Tibial artery (tissue), 4 donors: ENCODE data around the gene TRIM9.

Experiments used
- DNase-seq, 2 donors: peaks; one replicate each; pipeline ENCODE4 v3.0.0-alpha.2; 2019
- H3K27ac ChIP-seq, 2 donors: fragments of 200-600 bp; sonication (generic) in 1 of 2; 1 replicate in 1 of 2; 2 replicates in 1 of 2; pipeline ENCODE4 v1.5.1; 2018 to 2019; ENCODE audit warnings: mild to moderate bottlenecking in 1 of 2
- H3K27me3 ChIP-seq, 2 donors: fragments of 200-600 bp; sonication (generic) in 1 of 2; one replicate each; pipeline versions ENCODE4 v1.5.1 to v1.6.0; 2016 to 2019
- H3K36me3 ChIP-seq, 3 donors: fragments of 200-600 bp; sonication (generic) in 2 of 3; one replicate each; pipeline ENCODE4 v1.5.1; 2016 to 2019; ENCODE audit warnings: mild to moderate bottlenecking in 2 of 3
- H3K4me1 ChIP-seq, 4 donors: fragments of 200-600 bp; sonication (generic) in 2 of 4; 1 replicate in 3 of 4; 2 replicates in 1 of 4; pipeline ENCODE4 v1.5.1; 2016 to 2019
- H3K4me3 ChIP-seq, 2 donors: fragments of 200-600 bp; sonication (generic) in 1 of 2; 1 replicate in 1 of 2; 2 replicates in 1 of 2; pipeline ENCODE4 v1.5.1; 2018 to 2019; ENCODE audit warnings: mild to moderate bottlenecking in 2 of 2
- H3K9me3 ChIP-seq, 3 donors: fragments of 200-600 bp; sonication (generic) in 1 of 3; one replicate each; pipeline ENCODE4 v1.5.1; 2016 to 2019
- intact Hi-C: fragments of 100-400 bp; cut with DNase I; formaldehyde crosslinking; loops from one replicate; pipeline ENCODE4 v1.15.0; 2023; ENCODE audit warnings: low total_unique reads
- TF ChIP-seq, protein P1 (sequence below), 2 experiments: fragments of 200-600 bp in 1 of 2; fragments of 450-650 bp in 1 of 2; IDR thresholded peaks; one replicate each; pipeline ENCODE4 v1.5.1; 2017 to 2019; ENCODE audit warnings: antibody characterized with exemption in 2 of 2, mild to moderate bottlenecking in 1 of 2, moderate library complexity in 1 of 2

TRIM9 gene

GRCh38 chr14:51081712-51082111 lies 13.2 kb downstream of the TRIM9 start:
- TF ChIP-seq, protein P1, sequence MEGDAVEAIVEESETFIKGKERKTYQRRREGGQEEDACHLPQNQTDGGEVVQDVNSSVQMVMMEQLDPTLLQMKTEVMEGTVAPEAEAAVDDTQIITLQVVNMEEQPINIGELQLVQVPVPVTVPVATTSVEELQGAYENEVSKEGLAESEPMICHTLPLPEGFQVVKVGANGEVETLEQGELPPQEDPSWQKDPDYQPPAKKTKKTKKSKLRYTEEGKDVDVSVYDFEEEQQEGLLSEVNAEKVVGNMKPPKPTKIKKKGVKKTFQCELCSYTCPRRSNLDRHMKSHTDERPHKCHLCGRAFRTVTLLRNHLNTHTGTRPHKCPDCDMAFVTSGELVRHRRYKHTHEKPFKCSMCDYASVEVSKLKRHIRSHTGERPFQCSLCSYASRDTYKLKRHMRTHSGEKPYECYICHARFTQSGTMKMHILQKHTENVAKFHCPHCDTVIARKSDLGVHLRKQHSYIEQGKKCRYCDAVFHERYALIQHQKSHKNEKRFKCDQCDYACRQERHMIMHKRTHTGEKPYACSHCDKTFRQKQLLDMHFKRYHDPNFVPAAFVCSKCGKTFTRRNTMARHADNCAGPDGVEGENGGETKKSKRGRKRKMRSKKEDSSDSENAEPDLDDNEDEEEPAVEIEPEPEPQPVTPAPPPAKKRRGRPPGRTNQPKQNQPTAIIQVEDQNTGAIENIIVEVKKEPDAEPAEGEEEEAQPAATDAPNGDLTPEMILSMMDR (IDR thresholded peaks at IDR 0.05), result no peak
- Histone ChIP-seq H3K9me3 (no peaks in the 10 kb centered on the region), H3K4me3 (no peak overlapping the region), H3K27me3 (no peaks in the 10 kb centered on the region), H3K4me1 (peaks cover 0 to 4% (median 0%) of the 10 kb centered on the region in 4 donors), H3K27ac (no peak overlapping the region), H3K36me3 (no peaks in the 10 kb centered on the region)
- intact Hi-C loops, result no loop called here
- DNase-seq, result no peak

DNA sequence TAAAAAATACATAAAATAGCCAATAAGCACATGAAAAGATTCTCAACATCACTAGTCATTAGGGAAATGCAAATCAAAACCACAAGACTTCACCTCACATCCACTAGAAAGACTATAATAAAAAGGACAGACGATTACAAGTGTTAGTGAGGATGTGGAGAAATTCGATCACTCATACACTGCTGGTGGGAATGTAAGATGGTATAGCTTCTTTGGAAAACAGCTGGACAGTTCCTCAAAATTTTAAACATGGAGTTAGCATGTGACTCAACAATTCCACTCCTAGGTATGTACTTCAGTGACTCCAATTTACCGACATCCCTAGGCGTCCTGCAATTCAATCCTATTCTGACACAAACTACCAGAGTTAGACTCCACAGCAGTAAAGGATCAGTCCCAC lies 13.7 kb downstream of the TRIM9 start:
- TF ChIP-seq, protein P1 (IDR thresholded peaks at IDR 0.05), result no peak
- no peak overlapping the region for H3K27ac ChIP-seq
- DNase-seq, result no peak
- no peaks in the 10 kb centered on the region for H3K27me3 ChIP-seq
- H3K4me3 ChIP-seq, result no peak overlapping the region
- H3K4me1 ChIP-seq, result peaks cover 0 to 4% (median 0%) of the 10 kb centered on the region in 4 donors
- no peaks in the 10 kb centered on the region for H3K9me3 ChIP-seq
- intact Hi-C loops, result no loop called here
- H3K36me3 ChIP-seq, result no peaks in the 10 kb centered on the region

DNA sequence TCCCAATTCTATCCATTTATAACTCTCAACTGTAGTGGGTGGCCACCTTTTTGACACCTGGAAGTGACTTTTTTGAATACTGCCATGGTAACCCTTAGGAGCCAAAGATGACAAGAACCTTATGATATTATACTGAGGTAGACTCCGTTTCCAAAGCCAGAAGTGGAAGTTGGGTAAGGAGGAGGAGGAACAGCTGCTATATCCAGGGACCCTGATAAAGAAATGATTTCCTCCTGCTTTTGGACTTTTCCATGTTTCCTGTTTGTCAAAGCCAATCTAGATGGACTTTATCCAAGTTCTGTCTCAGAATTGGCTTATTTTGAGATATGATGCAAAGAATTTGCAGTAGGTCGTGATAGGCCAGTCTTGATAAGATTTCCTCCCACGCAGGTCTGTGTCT lies 14.3 kb downstream of the TRIM9 start:
- intact Hi-C loops, result no loop called here
- Histone ChIP-seq H3K9me3 (no peaks in the 10 kb centered on the region), H3K27ac (no peak overlapping the region), H3K4me3 (no peak overlapping the region), H3K27me3 (no peaks in the 10 kb centered on the region), H3K4me1 (peaks cover 0 to 4% (median 0%) of the 10 kb centered on the region in 4 donors), H3K36me3 (no peaks in the 10 kb centered on the region)
- no peak for DNase-seq
- TF ChIP-seq, protein P1 (IDR thresholded peaks at IDR 0.05), result no peak

DNA sequence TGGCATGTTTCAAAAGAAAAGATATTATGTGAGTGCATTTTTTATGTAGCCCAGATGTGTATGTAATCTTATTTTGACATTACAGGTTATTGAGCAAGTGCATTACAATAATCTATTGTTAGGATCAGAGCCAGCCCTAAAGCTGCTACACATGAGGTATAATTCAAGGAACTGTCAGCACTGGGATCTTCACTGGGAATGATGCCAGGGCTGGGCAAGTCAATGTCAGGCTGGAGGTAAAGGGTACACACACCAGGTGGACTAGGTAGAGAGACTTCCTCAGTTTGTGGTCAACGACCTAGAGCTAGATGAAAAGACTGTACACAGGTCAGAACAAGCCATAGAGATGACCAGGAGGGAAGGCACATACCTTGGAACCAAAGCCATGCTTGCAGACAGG lies 15.4 kb downstream of the TRIM9 start:
- H3K27ac ChIP-seq, result no peak overlapping the region
- intact Hi-C loops, result no loop called here
- H3K27me3 ChIP-seq, result no peaks in the 10 kb centered on the region
- DNase-seq, result no peak
- no peaks in the 10 kb centered on the region for H3K36me3 ChIP-seq
- H3K9me3 ChIP-seq, result no peaks in the 10 kb centered on the region
- TF ChIP-seq, protein P1 (IDR thresholded peaks at IDR 0.05), result no peak
- H3K4me3 ChIP-seq, result no peak overlapping the region
- peaks cover 0 to 4% (median 0%) of the 10 kb centered on the region in 4 donors for H3K4me1 ChIP-seq

DNA sequence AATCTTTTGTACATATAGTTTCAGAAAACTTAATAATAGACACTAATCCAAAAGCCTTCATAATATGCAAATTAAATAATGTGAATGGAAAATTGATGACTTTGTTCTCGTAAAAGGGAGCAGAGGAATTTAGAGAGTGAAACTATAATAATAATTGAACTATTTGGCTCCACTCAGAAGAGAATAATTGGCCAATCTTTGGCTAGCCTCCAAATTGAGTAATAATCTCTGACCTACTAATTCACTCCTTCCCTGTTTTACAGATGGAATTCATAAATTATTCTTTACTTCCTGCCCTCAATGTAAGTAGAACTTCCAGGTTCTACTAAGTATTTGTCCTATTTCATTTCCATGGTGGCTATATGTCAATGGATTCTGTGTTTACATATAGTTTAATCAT lies 15.8 kb downstream of the TRIM9 start:
- TF ChIP-seq, protein P1 (IDR thresholded peaks at IDR 0.05), result no peak
- Histone ChIP-seq H3K27ac (no peak overlapping the region), H3K36me3 (no peaks in the 10 kb centered on the region), H3K9me3 (no peaks in the 10 kb centered on the region), H3K4me1 (peaks cover 0 to 4% (median 0%) of the 10 kb centered on the region in 4 donors), H3K4me3 (no peak overlapping the region), H3K27me3 (no peaks in the 10 kb centered on the region)
- no peak for DNase-seq
- intact Hi-C loops, result no loop called here
